ENCODE measurements around the gene TMIE.

GRCh38 chr3:46695962-46696894 lies 5.0 kb upstream of the TMIE start:
- TF ChIP-seq, protein P1, sequence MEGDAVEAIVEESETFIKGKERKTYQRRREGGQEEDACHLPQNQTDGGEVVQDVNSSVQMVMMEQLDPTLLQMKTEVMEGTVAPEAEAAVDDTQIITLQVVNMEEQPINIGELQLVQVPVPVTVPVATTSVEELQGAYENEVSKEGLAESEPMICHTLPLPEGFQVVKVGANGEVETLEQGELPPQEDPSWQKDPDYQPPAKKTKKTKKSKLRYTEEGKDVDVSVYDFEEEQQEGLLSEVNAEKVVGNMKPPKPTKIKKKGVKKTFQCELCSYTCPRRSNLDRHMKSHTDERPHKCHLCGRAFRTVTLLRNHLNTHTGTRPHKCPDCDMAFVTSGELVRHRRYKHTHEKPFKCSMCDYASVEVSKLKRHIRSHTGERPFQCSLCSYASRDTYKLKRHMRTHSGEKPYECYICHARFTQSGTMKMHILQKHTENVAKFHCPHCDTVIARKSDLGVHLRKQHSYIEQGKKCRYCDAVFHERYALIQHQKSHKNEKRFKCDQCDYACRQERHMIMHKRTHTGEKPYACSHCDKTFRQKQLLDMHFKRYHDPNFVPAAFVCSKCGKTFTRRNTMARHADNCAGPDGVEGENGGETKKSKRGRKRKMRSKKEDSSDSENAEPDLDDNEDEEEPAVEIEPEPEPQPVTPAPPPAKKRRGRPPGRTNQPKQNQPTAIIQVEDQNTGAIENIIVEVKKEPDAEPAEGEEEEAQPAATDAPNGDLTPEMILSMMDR (conservative IDR thresholded peaks at IDR 0.05; ENCODE audit: low read depth, low read length): no peak
- TF ChIP-seq POLR2A (IDR thresholded peaks at IDR 0.05; ENCODE audit: low read depth, low read length) (no peak), RAD21 (IDR thresholded peaks at IDR 0.05; ENCODE audit: low read length) (no peak), MAFK (IDR thresholded peaks at IDR 0.05; ENCODE audit: low read depth, low read length) (no peak), RCOR1 (IDR thresholded peaks at IDR 0.05; ENCODE audit: insufficient replicate concordance, low read length) (no peak), SMC3 (IDR thresholded peaks at IDR 0.05; ENCODE audit: low read depth, low read length) (no peak)

Measured in IMR-90 (cell line).